Left ventricle myocardium superior (tissue), 1 donor: Measurements from ENCODE around the gene KRTAP7-1. TPM values are rescaled to one million over a fixed set of nuclear protein-coding genes. Genes with fewer than 3 reads are reported as not detected.

Experiments used
- ATAC-seq: fragments of 200-7000 bp; cut with Tn5 transposase; one replicate; pipeline ENCODE4 v1.9.1; 2020; ENCODE audit warnings: mild to moderate bottlenecking, moderate library complexity
- DNase-seq: peaks from one replicate; pipeline ENCODE4 v3.0.0-alpha.2; 2020
- intact Hi-C: fragments of 100-400 bp; cut with micrococcal nuclease; formaldehyde crosslinking; loops from one replicate; pipeline ENCODE4 v1.11.0; 2022
- long read RNA-seq: library from polyadenylated mRNA; unstranded; transcript quantifications from one replicate; pipeline ENCODE4 v2.0.0, GENCODE V29; 2021
- total RNA-seq: library from RNA; stranded (reverse); fragmentation: NEBNext Ultra II Directional; extraction: Animal tissue kit (Norgen Biotek cat#: 25700); gene quantifications from one replicate; pipeline ENCODE4 v1.2.1, GENCODE V29; 2021
- donor health status: DM: no; HTN: yes; CAD: no; lungs with severe emphysema.

KRTAP7-1 gene
- total RNA-seq: not detected
- long read RNA-seq: 0 reads

GRCh38 chr21:30829659-30830058 lies at the start of gene KRTAP7-1:
KRTAP7-1 (minus strand) TSS chr21:30829759; CDS start chr21:30829698, 61 bp downstream.
- intact Hi-C loops: loop anchor here (5.0 kb wide), 1 partner anchor 258 kb away; no protein-coding TSS in a partner anchor
- no peak for DNase-seq
- ATAC-seq: no peak

- no peak for ATAC-seq
- intact Hi-C loops: no loop called here
- DNase-seq: no peak
These were observed 45.0 kb upstream of the KRTAP7-1 start for GRCh38 chr21:30874526-30874925.

- no peak for ATAC-seq
- no peak for DNase-seq
- intact Hi-C loops: no loop called here
These were observed 18.3 kb upstream of the KRTAP7-1 start for GRCh38 chr21:30847627-30848500.

- no peak for DNase-seq
- intact Hi-C loops: no loop called here
- no peak for ATAC-seq
These were observed 13.4 kb upstream of the KRTAP7-1 start for GRCh38 chr21:30842990-30843389.

- no peak for DNase-seq
- no peak for ATAC-seq
- intact Hi-C loops: no loop called here
These were observed 9.7 kb upstream of the KRTAP7-1 start for GRCh38 chr21:30839304-30839703.

- intact Hi-C loops: no loop called here
- no peak for DNase-seq
- ATAC-seq: no peak
These were observed 9.0 kb upstream of the KRTAP7-1 start for GRCh38 chr21:30838536-30838935.

- intact Hi-C loops: loop anchor here (5.0 kb wide), 1 partner anchor 256 kb away; no protein-coding TSS in a partner anchor
- DNase-seq (no peak), ATAC-seq (no peak)
These were observed 1.7 kb upstream of the KRTAP7-1 start for GRCh38 chr21:30831194-30831765.

- ATAC-seq: no peak
- intact Hi-C loops: no loop called here
- no peak for DNase-seq
These were observed 10.5 kb downstream of the KRTAP7-1 start for GRCh38 chr21:30818837-30819610.

GRCh38 chr21:30813174-30813573 lies 16.4 kb downstream of the KRTAP7-1 start, which contains the start of gene KRTAP8-1:
KRTAP8-1 (minus strand) TSS chr21:30813274; CDS start chr21:30813220, 54 bp downstream.
- intact Hi-C loops: no loop called here
- DNase-seq (no peak), ATAC-seq (no peak)

- intact Hi-C loops: no loop called here
These were observed 29.0 kb downstream of the KRTAP7-1 start for GRCh38 chr21:30800605-30801004.

GRCh38 chr21:30793581-30794314 lies 35.8 kb downstream of the KRTAP7-1 start:
- intact Hi-C loops: no loop called here
- ATAC-seq: no peak
- DNase-seq: no peak

More at GRCh38 chr21:30800605-30801004, 29.0 kb downstream of the KRTAP7-1 start:
- no peak for DNase-seq
- no peak for ATAC-seq

GRCh38 chr21:30779249-30779648 lies 50.3 kb downstream of the KRTAP7-1 start:
- no peak for ATAC-seq
- intact Hi-C loops: no loop called here
- DNase-seq: no peak

Other genes with a start within 250 kb of the KRTAP7-1 start
- not detected for gene KRTAP22-2, start 239.4 kb downstream of the KRTAP7-1 start, total RNA-seq
- not detected for gene KRTAP6-3, start 237.3 kb downstream of the KRTAP7-1 start, total RNA-seq
- gene KRTAP6-2, start 230.9 kb downstream of the KRTAP7-1 start, total RNA-seq: not detected
- gene KRTAP22-1, start 228.7 kb downstream of the KRTAP7-1 start, total RNA-seq: not detected
- not detected for gene KRTAP6-1, start 215.8 kb downstream of the KRTAP7-1 start, total RNA-seq
- gene KRTAP20-1, start 213.3 kb downstream of the KRTAP7-1 start, total RNA-seq: not detected
- gene KRTAP20-4, start 209.1 kb downstream of the KRTAP7-1 start, total RNA-seq: not detected
- gene KRTAP20-2, start 194.6 kb downstream of the KRTAP7-1 start, total RNA-seq: not detected
- gene KRTAP20-3, start 186.9 kb downstream of the KRTAP7-1 start, total RNA-seq: not detected
- gene KRTAP21-3, start 111.0 kb downstream of the KRTAP7-1 start, total RNA-seq: not detected
- not detected for gene KRTAP21-2, start 82.5 kb downstream of the KRTAP7-1 start, total RNA-seq
- not detected for gene KRTAP21-1, start 74.3 kb downstream of the KRTAP7-1 start, total RNA-seq
- not detected for gene KRTAP8-1, start 16.5 kb downstream of the KRTAP7-1 start, total RNA-seq
- gene KRTAP11-1, start 51.8 kb upstream of the KRTAP7-1 start, total RNA-seq: not detected
- gene KRTAP19-8, start 208.7 kb upstream of the KRTAP7-1 start, total RNA-seq: not detected